Peyer's patch (tissue), 4 donors: ENCODE data around the gene CLDN6.

Experiments used
- CTCF ChIP-seq, 6 experiments: fragments of 450-650 bp in 4 of 6; fragments of 200-600 bp in 2 of 6; sonication (generic) in 1 of 6; IDR thresholded peaks; one replicate each; pipeline ENCODE4 v1.5.1; 2017 to 2019; ENCODE audit warnings: antibody characterized with exemption in 6 of 6, mild to moderate bottlenecking in 3 of 6, moderate library complexity in 1 of 6
- POLR2A ChIP-seq, 2 donors: fragments of 450-650 bp; IDR thresholded peaks; one replicate each; pipeline ENCODE4 v1.5.1; 2017; ENCODE audit warnings: antibody characterized with exemption in 2 of 2, mild to moderate bottlenecking in 2 of 2, moderate library complexity in 2 of 2

DNA sequence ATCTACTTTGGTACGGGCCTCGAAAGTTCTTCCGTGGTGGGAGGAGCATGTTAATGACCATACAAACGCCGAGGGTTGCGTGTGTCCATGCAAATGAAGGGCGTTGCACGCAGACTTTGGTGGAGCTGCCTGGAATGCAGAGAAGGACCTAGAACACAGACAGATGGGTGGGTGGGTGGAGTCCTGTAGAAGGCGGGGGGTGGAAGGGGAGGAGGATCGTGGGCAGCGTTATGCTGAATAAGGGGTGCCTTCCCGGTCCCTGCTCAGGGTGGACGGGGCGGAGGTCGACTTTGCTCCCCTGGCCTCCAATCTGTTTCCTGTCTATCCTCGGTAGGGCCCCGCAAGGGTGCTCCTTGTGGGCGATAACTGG lies 49.6 kb downstream of the CLDN6 start:
- TF ChIP-seq CTCF (IDR thresholded peaks at IDR 0.05) = no peak
- TF ChIP-seq POLR2A (IDR thresholded peaks at IDR 0.05) = no peak
